ENCODE results near the gene HMX2. TPM values are rescaled to one million over a fixed set of nuclear protein-coding genes. Genes with fewer than 3 reads are reported as not detected.
A peak's percentile ranks its signal among the peaks of the same experiment; 100 is the strongest.

HMX2 gene
- total and polyA plus RNA-seq, 2 of the 8 experiments (the other 6 are each of a cell fraction or from before 2014, with no cell fraction given): 2.0 to 2.7 TPM

- ChIA-PET POLR2A (ENCODE audit: partially characterized antibody) (interaction anchor here (0.6 to 1.7 kb wide), 4 partner anchors 10 to 450 kb away, joined by 3 to 5 read pairs (median 3); partner anchors contain the start of gene BUB3), CTCF (ENCODE audit: partially characterized antibody) (interaction anchor here (0.7 to 5.1 kb wide), 12 partner anchors 10 to 442 kb away, joined by 3 to 28 read pairs (median 4); no protein-coding TSS in a partner anchor)
- H3K79me2 ChIP-seq (ENCODE audit: control insufficient read depth in 1 of 2, insufficient read depth in 2 of 2, low read length in 2 of 2): no peaks in the 10 kb centered on the region
- no peak overlapping the region for H4K8ac ChIP-seq (ENCODE audit: extremely low read depth, insufficient read depth, low read length)
- no peak overlapping the region for H3K27ac ChIP-seq (ENCODE audit: low read depth, low read length)
- 0 out of 2 replicates have a peak overlapping the region, but pooled peaks have one; percentile 12 for H3K18ac ChIP-seq (ENCODE audit: extremely low read depth, low read length)
- H3K27me3 ChIP-seq (replicated peaks in 1 of 4; ENCODE audit: control insufficient read depth in 3 of 4, extremely low read depth in 1 of 4, insufficient read depth in 3 of 4, low read length in 3 of 4): peaks cover 0 to 2% (median 0%) of the 10 kb centered on the region in 4 experiments; a peak in 3 of 7 replicates
- DNase-seq (ENCODE audit: low read depth in 1 of 2, low spot score in 2 of 2) (no peak), FAIRE-seq (no peak)
- no peaks in the 10 kb centered on the region for H4K20me1 ChIP-seq (replicated peaks in 1 of 2; ENCODE audit: control insufficient read depth in 1 of 2, insufficient read depth in 2 of 2, low read length in 2 of 2)
- peak overlapping the region; percentile 85 for H2BK12ac ChIP-seq (ENCODE audit: low read depth, low read length)
- H3K36me3 ChIP-seq (ENCODE audit: control insufficient read depth in 2 of 4, insufficient read depth in 4 of 4, low read length in 3 of 4): no peaks in the 10 kb centered on the region
- no peak overlapping the region for H3K4me3 ChIP-seq (ENCODE audit: extremely low read depth in 1 of 4, insufficient read depth in 2 of 4, low read depth in 3 of 4, low read length in 4 of 4)
- H2BK15ac ChIP-seq (ENCODE audit: low read length): no peak overlapping the region
- no peak overlapping the region for H3K23ac ChIP-seq (ENCODE audit: insufficient read length)
- no peak overlapping the region for H3K14ac ChIP-seq (ENCODE audit: insufficient read length)
- no peak for TF ChIP-seq POU5F1 (IDR thresholded peaks at IDR 0.05; ENCODE audit: low read depth, low read length)
- TF ChIP-seq GTF2F1 (IDR thresholded peaks at IDR 0.05; ENCODE audit: borderline replicate concordance, low read depth, low read length): no peak
- no peak for TF ChIP-seq SP1 (IDR thresholded peaks at IDR 0.05; ENCODE audit: low read depth, low read length)
- TF ChIP-seq POLR2A (IDR thresholded peaks at IDR 0.05; ENCODE audit: control extremely low read depth in 1 of 2, low read depth in 2 of 2, low read length in 2 of 2): no peak
- no peak for TF ChIP-seq RAD21 (IDR thresholded peaks at IDR 0.05 in 1 of 2, conservative IDR thresholded peaks at IDR 0.05 in 1 of 2; ENCODE audit: low read depth in 2 of 2, low read length in 2 of 2)
- TF ChIP-seq YY1 (IDR thresholded peaks at IDR 0.05; ENCODE audit: low read depth, low read length): no peak
- TF ChIP-seq SIRT6 (IDR thresholded peaks at IDR 0.05; ENCODE audit: low read length): no peak
- no peaks in the 10 kb centered on the region for H3K9me3 ChIP-seq (ENCODE audit: insufficient read depth in 2 of 2, low read depth in 1 of 2, low read length in 1 of 2)
- H4K5ac ChIP-seq (ENCODE audit: insufficient read length, low read depth, low read length): no peak overlapping the region
- H2AK5ac ChIP-seq (ENCODE audit: low read depth, low read length): peak overlapping the region; percentile 55; the same call in 1 of the 2 replicates
- H3K9ac ChIP-seq (replicated peaks in 1 of 4; ENCODE audit: extremely low read depth in 1 of 4, low read depth in 3 of 4, low read length in 3 of 4): no peak overlapping the region
- no peaks in the 10 kb centered on the region for H3K79me1 ChIP-seq (ENCODE audit: low read depth, low read length)
- peak overlapping the region; percentile 36; the same call in 1 of the 2 replicates for H2BK20ac ChIP-seq (ENCODE audit: low read length)
- no peaks in the 10 kb centered on the region; the same call in 1 of the 2 replicates for H3K23me2 ChIP-seq (ENCODE audit: low read depth, low read length)
- no peak overlapping the region for H3K4ac ChIP-seq (replicated peaks; ENCODE audit: insufficient read length, low read depth, low read length)
- no peak overlapping the region for H2AFZ ChIP-seq (ENCODE audit: low read length)
- H3K4me2 ChIP-seq (ENCODE audit: insufficient read depth in 1 of 2, low read depth in 2 of 2, low read length in 2 of 2): no peak overlapping the region
- no peak overlapping the region; the same call in 1 of the 2 replicates for H2BK5ac ChIP-seq (ENCODE audit: low read depth, low read length)
- H4K91ac ChIP-seq (replicated peaks; ENCODE audit: insufficient read length, low read length): peak overlapping the region; percentile 2
- peaks cover 7 to 13% (median 10%) of the 10 kb centered on the region in 4 experiments for H3K4me1 ChIP-seq (replicated peaks in 1 of 4; ENCODE audit: control insufficient read depth in 3 of 4, insufficient read depth in 4 of 4, low read length in 3 of 4)
- no peak overlapping the region for H2BK120ac ChIP-seq (replicated peaks; ENCODE audit: low read depth, low read length)
- H3K56ac ChIP-seq (replicated peaks; ENCODE audit: insufficient read length, low read depth, low read length): no peak overlapping the region
- WGBS, 2 experiments (ENCODE audit: extremely low coverage in 1 of 2, insufficient coverage in 1 of 2, insufficient read length in 1 of 2, insufficient replicate concordance in 2 of 2, low coverage in 1 of 2, low lambda C conversion rate in 2 of 2, missing lambda C conversion rate in 1 of 2): 88% methylated on average over 8 of the region's 8 CpGs; no CpG with 5 or more reads in 1 of the 2 experiments
These were observed 28.9 kb upstream of the HMX2 start for GRCh38 chr10:123119081-123119480.
